Panc1 (cell line): ENCODE measurements around the gene RIGI. TPM values are rescaled to one million over a fixed set of nuclear protein-coding genes. Genes with fewer than 3 reads are reported as not detected.

Experiments
- ATAC-seq: fragments of 200-7000 bp; cut with Tn5 transposase; 2 replicates; pipeline ENCODE4 v1.9.1; 2020; ENCODE audit warnings: mild to moderate bottlenecking, moderate library complexity
- BruUV-seq: library from RNA; stranded (reverse); fragments of 400-500 nt; replicated peaks from 2 replicates; lab custom pipeline; 2021; lab: Mats Ljungman, UMichigan
- CTCF ChIA-PET: fragments of 300-600 bp; sonication (Branson Sonifier 250); formaldehyde crosslinking; loops from one replicate; lab custom pipeline; 2022; ENCODE audit warnings: antibody characterized with exemption; lab: Charles Lee
- POLR2A ChIA-PET: fragments of 300-600 bp; sonication (Branson Sonifier 250); formaldehyde crosslinking; loops from one replicate; lab custom pipeline; 2022; ENCODE audit warnings: antibody characterized with exemption; lab: Charles Lee
- DNase-seq: peaks from one replicate; pipeline ENCODE4 v3.0.0-alpha.2; 2010; ENCODE audit warnings: low read depth, low spot score
- H3K27ac ChIP-seq: 2 replicates; pipeline ENCODE4 v1.5.1; 2011; ENCODE audit warnings: mild to moderate bottlenecking, low read length, inconsistent platforms
- H3K27me3 ChIP-seq: fragments of 200-500 bp; sonication (Bioruptor generic); 2 replicates; pipeline ENCODE4 v1.6.0; 2014; ENCODE audit warnings: low read length, inconsistent platforms; ENCODE audit not compliant: control insufficient read depth, insufficient read depth
- H3K36me3 ChIP-seq: fragments of 200-500 bp; sonication (Bioruptor generic); 2 replicates; pipeline ENCODE4 v1.5.1; 2014; ENCODE audit warnings: inconsistent platforms, mild to moderate bottlenecking, low read length, moderate library complexity; ENCODE audit not compliant: control insufficient read depth, insufficient read depth
- H3K4me1 ChIP-seq: 2 replicates; pipeline ENCODE4 v1.5.1; 2011; ENCODE audit warnings: inconsistent platforms, mild to moderate bottlenecking, low read length, moderate library complexity; ENCODE audit not compliant: control insufficient read depth, insufficient read depth
- H3K4me3 ChIP-seq, 2 experiments: 2 replicates each; pipeline ENCODE4 v1.5.1; 2011 to 2012; ENCODE audit warnings: low read depth in 2 of 2, low read length in 2 of 2, mild to moderate bottlenecking in 2 of 2, inconsistent platforms in 1 of 2, moderate library complexity in 1 of 2
- H3K9me3 ChIP-seq: fragments of 200-500 bp; sonication (Bioruptor generic); 2 replicates; pipeline ENCODE4 v1.5.1; 2014; ENCODE audit warnings: low read depth, mild to moderate bottlenecking, inconsistent platforms, low read length, moderate library complexity; ENCODE audit not compliant: control insufficient read depth, insufficient read depth
- CTCF ChIP-seq: fragments of 450-650 bp; IDR thresholded peaks from 2 replicates; pipeline ENCODE4 v1.5.1; 2017; ENCODE audit warnings: mild to moderate bottlenecking
- POLR2AphosphoS5 ChIP-seq: IDR thresholded peaks from 2 replicates; pipeline ENCODE4 v1.6.1; 2012; ENCODE audit warnings: mild to moderate bottlenecking, low read depth, low read length, moderate library complexity
- REST ChIP-seq, 2 experiments: IDR thresholded peaks; 2 replicates each; pipeline ENCODE4 v1.6.1; 2011 to 2012; ENCODE audit warnings: low read depth in 2 of 2, control low read depth in 1 of 2, low read length in 1 of 2, mild to moderate bottlenecking in 1 of 2, moderate library complexity in 1 of 2; ENCODE audit not compliant: insufficient read depth in 1 of 2
- SIN3A ChIP-seq: IDR thresholded peaks from 2 replicates; pipeline ENCODE4 v1.6.1; 2012; ENCODE audit warnings: low read depth, mild to moderate bottlenecking, low read length, moderate library complexity, borderline replicate concordance; ENCODE audit not compliant: insufficient read depth
- TCF7L2 ChIP-seq: IDR thresholded peaks from 2 replicates; pipeline ENCODE4 v1.6.1; 2011; ENCODE audit warnings: mild to moderate bottlenecking, low read depth, low read length, inconsistent platforms
- in situ Hi-C: cut with HindIII; loops from 2 replicates; pipeline ENCODE4 v1.10.0; 2016; ENCODE audit warnings: low sequenced_read_pairs, low pct_unique_long_range_greater_than_20kb
- intact Hi-C: fragments of 100-400 bp; cut with micrococcal nuclease; formaldehyde crosslinking; loops from one replicate; pipeline ENCODE4 v1.10.0; 2022; ENCODE audit not compliant: unreplicated experiment
- total RNA-seq: library from RNA; stranded (reverse); gene quantifications from one replicate; pipeline ENCODE4 v1.2.1, GENCODE V29; 2021; ENCODE audit not compliant: unreplicated experiment

The RIGI gene
- total RNA-seq, 1 experiment from 2014 or later: 27.7 TPM

- intact Hi-C loops: loop anchor here (10.0 kb wide), 1 partner anchor 129 kb away; no protein-coding TSS in a partner anchor
- peak overlapping the region; percentile 97 for H3K27ac ChIP-seq
Observed at GRCh38 chr9:32573821-32574220, 47.8 kb upstream of the RIGI start.

GRCh38 chr9:32572900-32573523 is 47.0 kb upstream of the RIGI start, which contains the start of gene NDUFB6:
Gene NDUFB6 (minus strand): TSS chr9:32573159. CDS start chr9:32573060, 99 bp downstream.
- H3K4me3 ChIP-seq: peak within 1 kb of the TSS; percentile 95 to 97
- peak within 1 kb of the TSS; percentile 97 for H3K27ac ChIP-seq
- H3K9me3 ChIP-seq: no peaks in the 10 kb centered on the region
- intact Hi-C loops: loop anchor here (1.0 to 10.0 kb wide), 2 partner anchors 20 to 128 kb away; no protein-coding TSS in a partner anchor
- no TSS peak for BruUV-seq
- TF ChIP-seq CTCF: no peak
- no peak for TF ChIP-seq TCF7L2
- peak; percentile 91 for TF ChIP-seq POLR2AphosphoS5
- TF ChIP-seq REST (IDR thresholded peaks at IDR 0.05; ENCODE audit: insufficient read depth in 1 of 2, low read depth in 2 of 2, low read length in 1 of 2): no peak
- TF ChIP-seq SIN3A: peak; percentile 67; the same call in 1 of the 2 replicates
- peaks cover 14% of the 10 kb centered on the region; the same call in 1 of the 2 replicates for H3K4me1 ChIP-seq
- CTCF ChIA-PET: interaction anchor here (0.7 to 3.6 kb wide), 3 partner anchors 47 to 194 kb away, joined by 4 to 35 read pairs (median 4); partner anchors contain the start of gene RIGI
- DNase-seq (peak; percentile 80), ATAC-seq (peak; percentile 98)
- in situ Hi-C loops: loop anchor here (25.0 kb wide), 1 partner anchor 389 kb away; no protein-coding TSS in a partner anchor
- H3K36me3 ChIP-seq: peaks cover 2% of the 10 kb centered on the region; the same call in 1 of the 2 replicates
- no peaks in the 10 kb centered on the region for H3K27me3 ChIP-seq
- POLR2A ChIA-PET: no interaction called here

More at GRCh38 chr9:32573821-32574220, 47.8 kb upstream of the RIGI start:
- DNase-seq (no peak), ATAC-seq (no peak)
- H3K4me1 ChIP-seq: peaks cover 14% of the 10 kb centered on the region; the same call in 1 of the 2 replicates
- in situ Hi-C loops: loop anchor here (25.0 kb wide), 1 partner anchor 388 kb away; no protein-coding TSS in a partner anchor
- CTCF ChIA-PET: interaction anchor here (0.7 to 3.6 kb wide), 2 partner anchors 141 to 195 kb away, joined by 4 to 35 read pairs; no protein-coding TSS in a partner anchor
- peaks cover 2% of the 10 kb centered on the region; the same call in 1 of the 2 replicates for H3K27me3 ChIP-seq
- H3K4me3 ChIP-seq: no peak overlapping the region; a peak in 1 of 4 replicates
- TF ChIP-seq POLR2AphosphoS5: no peak
- H3K9me3 ChIP-seq: no peaks in the 10 kb centered on the region
- H3K36me3 ChIP-seq: peaks cover 2% of the 10 kb centered on the region; the same call in 1 of the 2 replicates
- POLR2A ChIA-PET: interaction anchor here (0.6 kb wide), 2 partner anchors 44 to 198 kb away, joined by 3 to 4 read pairs; no protein-coding TSS in a partner anchor
- no TSS peak for BruUV-seq
